Panc1 (cell line): ENCODE measurements around the gene HAGH. TPM values are rescaled to one million over a fixed set of nuclear protein-coding genes. Genes with fewer than 3 reads are reported as not detected.

Experiments used
- ATAC-seq: fragments of 200-7000 bp; cut with Tn5 transposase; 2 replicates; pipeline ENCODE4 v1.9.1; 2020; ENCODE audit warnings: mild to moderate bottlenecking, moderate library complexity
- BruUV-seq: library from RNA; stranded (reverse); fragments of 400-500 nt; replicated peaks from 2 replicates; lab custom pipeline; 2021; lab: Mats Ljungman, UMichigan
- CTCF ChIA-PET: fragments of 300-600 bp; sonication (Branson Sonifier 250); formaldehyde crosslinking; loops from one replicate; lab custom pipeline; 2022; ENCODE audit warnings: antibody characterized with exemption; lab: Charles Lee
- POLR2A ChIA-PET: fragments of 300-600 bp; sonication (Branson Sonifier 250); formaldehyde crosslinking; loops from one replicate; lab custom pipeline; 2022; ENCODE audit warnings: antibody characterized with exemption; lab: Charles Lee
- DNase-seq: peaks from one replicate; pipeline ENCODE4 v3.0.0-alpha.2; 2010; ENCODE audit warnings: low read depth, low spot score
- H3K27ac ChIP-seq: 2 replicates; pipeline ENCODE4 v1.5.1; 2011; ENCODE audit warnings: mild to moderate bottlenecking, low read length, inconsistent platforms
- H3K27me3 ChIP-seq: fragments of 200-500 bp; sonication (Bioruptor generic); 2 replicates; pipeline ENCODE4 v1.6.0; 2014; ENCODE audit warnings: low read length, inconsistent platforms; ENCODE audit not compliant: control insufficient read depth, insufficient read depth
- H3K36me3 ChIP-seq: fragments of 200-500 bp; sonication (Bioruptor generic); 2 replicates; pipeline ENCODE4 v1.5.1; 2014; ENCODE audit warnings: inconsistent platforms, mild to moderate bottlenecking, low read length, moderate library complexity; ENCODE audit not compliant: control insufficient read depth, insufficient read depth
- H3K4me1 ChIP-seq: 2 replicates; pipeline ENCODE4 v1.5.1; 2011; ENCODE audit warnings: inconsistent platforms, mild to moderate bottlenecking, low read length, moderate library complexity; ENCODE audit not compliant: control insufficient read depth, insufficient read depth
- H3K4me3 ChIP-seq, 2 experiments: 2 replicates each; pipeline ENCODE4 v1.5.1; 2011 to 2012; ENCODE audit warnings: low read depth in 2 of 2, low read length in 2 of 2, mild to moderate bottlenecking in 2 of 2, inconsistent platforms in 1 of 2, moderate library complexity in 1 of 2
- H3K9me3 ChIP-seq: fragments of 200-500 bp; sonication (Bioruptor generic); 2 replicates; pipeline ENCODE4 v1.5.1; 2014; ENCODE audit warnings: low read depth, mild to moderate bottlenecking, inconsistent platforms, low read length, moderate library complexity; ENCODE audit not compliant: control insufficient read depth, insufficient read depth
- CTCF ChIP-seq: fragments of 450-650 bp; IDR thresholded peaks from 2 replicates; pipeline ENCODE4 v1.5.1; 2017; ENCODE audit warnings: mild to moderate bottlenecking
- POLR2AphosphoS5 ChIP-seq: IDR thresholded peaks from 2 replicates; pipeline ENCODE4 v1.6.1; 2012; ENCODE audit warnings: mild to moderate bottlenecking, low read depth, low read length, moderate library complexity
- REST ChIP-seq, 2 experiments: IDR thresholded peaks; 2 replicates each; pipeline ENCODE4 v1.6.1; 2011 to 2012; ENCODE audit warnings: low read depth in 2 of 2, control low read depth in 1 of 2, low read length in 1 of 2, mild to moderate bottlenecking in 1 of 2, moderate library complexity in 1 of 2; ENCODE audit not compliant: insufficient read depth in 1 of 2
- SIN3A ChIP-seq: IDR thresholded peaks from 2 replicates; pipeline ENCODE4 v1.6.1; 2012; ENCODE audit warnings: low read depth, mild to moderate bottlenecking, low read length, moderate library complexity, borderline replicate concordance; ENCODE audit not compliant: insufficient read depth
- TCF7L2 ChIP-seq: IDR thresholded peaks from 2 replicates; pipeline ENCODE4 v1.6.1; 2011; ENCODE audit warnings: mild to moderate bottlenecking, low read depth, low read length, inconsistent platforms
- in situ Hi-C: cut with HindIII; loops from 2 replicates; pipeline ENCODE4 v1.10.0; 2016; ENCODE audit warnings: low sequenced_read_pairs, low pct_unique_long_range_greater_than_20kb
- intact Hi-C: fragments of 100-400 bp; cut with micrococcal nuclease; formaldehyde crosslinking; loops from one replicate; pipeline ENCODE4 v1.10.0; 2022; ENCODE audit not compliant: unreplicated experiment
- total RNA-seq: library from RNA; stranded (reverse); gene quantifications from one replicate; pipeline ENCODE4 v1.2.1, GENCODE V29; 2021; ENCODE audit not compliant: unreplicated experiment

The HAGH gene
- total RNA-seq, 1 experiment from 2014 or later: 58.9 TPM

- Histone ChIP-seq H3K9me3 (no peaks in the 10 kb centered on the region), H3K27ac (no peak overlapping the region), H3K4me1 (peaks cover 5% of the 10 kb centered on the region; the same call in 1 of the 2 replicates), H3K27me3 (no peaks in the 10 kb centered on the region), H3K4me3 (no peak overlapping the region), H3K36me3 (no peaks in the 10 kb centered on the region)
- no peak for ATAC-seq
- TF ChIP-seq SIN3A: no peak
- TF ChIP-seq TCF7L2: no peak
- no peak for TF ChIP-seq CTCF
- TF ChIP-seq POLR2AphosphoS5: no peak
- TF ChIP-seq REST (IDR thresholded peaks at IDR 0.05; ENCODE audit: insufficient read depth in 1 of 2, low read depth in 2 of 2, low read length in 1 of 2): no peak
- no peak for DNase-seq
- BruUV-seq: no TSS peak
- in situ Hi-C loops (no loop called here), intact Hi-C loops (no loop called here)
- ChIA-PET POLR2A (no interaction called here), CTCF (no interaction called here)
Measured at GRCh38 chr16:1808691-1809090, 17.9 kb downstream of the HAGH start.

DNA sequence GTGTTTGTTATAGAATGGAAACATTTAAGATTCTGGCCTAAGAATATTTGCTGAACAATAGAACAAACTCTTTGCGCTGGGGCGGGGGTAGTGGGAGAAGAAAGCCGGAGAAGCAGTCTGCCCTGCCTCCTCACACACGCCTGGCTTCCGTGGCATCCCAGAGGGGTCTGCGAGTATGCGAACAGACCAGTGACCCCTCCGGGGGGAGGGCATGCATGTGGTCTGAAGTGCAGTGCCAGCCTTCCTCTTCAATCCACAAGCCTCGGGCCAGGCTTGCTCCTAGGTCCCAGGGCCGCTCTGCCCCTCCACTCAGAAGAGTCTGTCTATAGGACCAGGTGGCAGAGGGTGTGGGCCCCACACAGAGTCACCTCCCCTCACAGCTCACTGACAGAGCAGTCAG is 19.0 kb downstream of the HAGH start:
- ChIA-PET POLR2A (interaction anchor here (0.7 kb wide), 1 partner anchor 517 kb away, joined by 3 read pairs; no protein-coding TSS in a partner anchor), CTCF (no interaction called here)
- H3K9me3 ChIP-seq: no peaks in the 10 kb centered on the region
- TF ChIP-seq REST (IDR thresholded peaks at IDR 0.05; ENCODE audit: insufficient read depth in 1 of 2, low read depth in 2 of 2, low read length in 1 of 2) (no peak), TCF7L2 (no peak), SIN3A (no peak), CTCF (no peak), POLR2AphosphoS5 (no peak)
- no peaks in the 10 kb centered on the region for H3K36me3 ChIP-seq
- H3K4me3 ChIP-seq: no peak overlapping the region
- intact Hi-C loops: no loop called here
- H3K4me1 ChIP-seq: peaks cover 3% of the 10 kb centered on the region; the same call in 1 of the 2 replicates
- no peak for ATAC-seq
- BruUV-seq: no TSS peak
- in situ Hi-C loops: no loop called here
- H3K27me3 ChIP-seq: no peaks in the 10 kb centered on the region
- DNase-seq: no peak
- H3K27ac ChIP-seq: no peak overlapping the region
